DOHH2 (cell line): ENCODE data around the gene INCENP.

Experiments
- EZH2phosphoT487 ChIP-seq: fragments of 200-600 bp; sonication (generic); IDR thresholded peaks from 2 replicates; pipeline ENCODE4 v1.6.1; 2017; ENCODE audit warnings: borderline replicate concordance, mild to moderate bottlenecking, antibody characterized with exemption, low read length, moderate library complexity, mixed read lengths
- TF ChIP-seq, protein P1 (sequence below): fragments of 200-600 bp; sonication (generic); IDR thresholded peaks from one replicate; pipeline ENCODE4 v1.5.1; 2014; ENCODE audit warnings: antibody characterized with exemption, mild to moderate bottlenecking, low read depth, low read length; ENCODE audit not compliant: poor library complexity, severe bottlenecking

DNA sequence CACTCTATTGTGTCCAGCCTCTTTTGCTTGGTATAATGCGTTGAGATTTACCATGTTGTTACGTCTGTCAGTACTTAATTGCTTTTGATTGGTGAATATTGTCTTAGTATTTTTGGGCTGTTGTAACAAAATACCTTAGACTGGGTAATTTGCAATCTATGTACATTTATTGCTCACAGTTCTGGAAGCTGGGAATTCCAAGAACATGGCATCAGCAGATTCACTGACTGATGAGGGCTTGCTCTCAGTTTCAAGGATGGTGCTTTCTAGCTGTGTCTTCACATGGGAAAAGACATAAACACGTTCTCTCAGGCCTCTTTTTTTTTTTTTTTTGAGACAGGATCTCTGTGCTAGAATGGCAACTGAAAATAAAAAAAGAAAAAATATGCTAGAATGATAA lies 46.7 kb upstream of the INCENP start:
- TF ChIP-seq, protein P1, sequence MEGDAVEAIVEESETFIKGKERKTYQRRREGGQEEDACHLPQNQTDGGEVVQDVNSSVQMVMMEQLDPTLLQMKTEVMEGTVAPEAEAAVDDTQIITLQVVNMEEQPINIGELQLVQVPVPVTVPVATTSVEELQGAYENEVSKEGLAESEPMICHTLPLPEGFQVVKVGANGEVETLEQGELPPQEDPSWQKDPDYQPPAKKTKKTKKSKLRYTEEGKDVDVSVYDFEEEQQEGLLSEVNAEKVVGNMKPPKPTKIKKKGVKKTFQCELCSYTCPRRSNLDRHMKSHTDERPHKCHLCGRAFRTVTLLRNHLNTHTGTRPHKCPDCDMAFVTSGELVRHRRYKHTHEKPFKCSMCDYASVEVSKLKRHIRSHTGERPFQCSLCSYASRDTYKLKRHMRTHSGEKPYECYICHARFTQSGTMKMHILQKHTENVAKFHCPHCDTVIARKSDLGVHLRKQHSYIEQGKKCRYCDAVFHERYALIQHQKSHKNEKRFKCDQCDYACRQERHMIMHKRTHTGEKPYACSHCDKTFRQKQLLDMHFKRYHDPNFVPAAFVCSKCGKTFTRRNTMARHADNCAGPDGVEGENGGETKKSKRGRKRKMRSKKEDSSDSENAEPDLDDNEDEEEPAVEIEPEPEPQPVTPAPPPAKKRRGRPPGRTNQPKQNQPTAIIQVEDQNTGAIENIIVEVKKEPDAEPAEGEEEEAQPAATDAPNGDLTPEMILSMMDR = no peak
- TF ChIP-seq EZH2phosphoT487 = no peak
